A549 treated with GW870086 at 1 μM for 4 hours (cell line): ENCODE measurements around the gene SMARCC2. TPM values are rescaled to one million over a fixed set of nuclear protein-coding genes. Genes with fewer than 3 reads are reported as not detected.

Experiments
- total RNA-seq: library from RNA; stranded (reverse); fragments of 200-300 nt; extraction: Qiagen RNA extraction; gene quantifications from 5 replicates; pipeline ENCODE4 v1.2.3, GENCODE V29; 2022; ENCODE audit warnings: low read depth

Gene SMARCC2
- 27.3 to 35.8 TPM (median 34.5 TPM) in 5 replicates for total RNA-seq

DNA sequence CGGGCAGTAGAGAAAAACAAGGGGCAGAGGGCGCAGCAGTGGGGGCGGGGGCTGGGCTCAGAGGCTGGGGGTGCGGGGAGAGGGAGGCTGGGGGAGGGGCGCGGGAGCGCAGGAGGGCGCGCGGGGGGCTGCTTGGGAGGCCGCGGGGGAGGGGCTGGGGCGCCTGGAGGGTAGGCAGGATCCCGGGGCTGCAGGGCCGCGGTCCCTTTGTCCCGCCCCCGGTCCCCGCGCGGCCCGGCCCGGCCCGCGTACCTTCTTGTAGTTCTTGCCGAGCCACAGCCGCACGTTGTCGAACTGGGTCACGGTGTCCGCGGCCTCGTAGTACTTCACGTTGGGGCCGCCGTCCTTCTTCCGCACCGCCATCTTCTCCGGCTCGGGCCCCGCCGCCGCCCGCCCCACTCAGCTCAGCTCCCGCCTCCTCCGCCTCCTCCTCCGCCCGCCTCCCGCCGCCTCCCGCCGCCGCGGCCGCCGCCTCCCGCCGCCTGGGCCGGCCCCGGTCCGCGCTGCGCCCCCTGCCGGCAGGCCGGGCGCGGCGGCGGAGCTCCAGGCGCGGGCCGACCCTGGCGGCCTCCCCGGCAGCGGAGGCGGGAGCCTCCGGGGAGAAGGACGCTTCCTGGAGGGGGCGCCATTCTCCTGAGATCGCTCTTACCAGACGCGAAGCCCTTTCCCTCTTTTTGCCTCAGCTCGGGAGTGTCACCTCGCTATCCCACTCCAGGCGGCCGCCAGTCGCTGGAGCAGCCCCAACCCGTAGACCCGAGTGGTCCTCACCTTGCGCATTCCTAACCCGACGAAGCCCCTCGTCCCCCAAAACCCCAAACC, at the start of gene SMARCC2:
SMARCC2 (minus strand) TSS at position 385 of the 819 bp plus-strand sequence; CDS start at position 363, 22 bp downstream.

DNA sequence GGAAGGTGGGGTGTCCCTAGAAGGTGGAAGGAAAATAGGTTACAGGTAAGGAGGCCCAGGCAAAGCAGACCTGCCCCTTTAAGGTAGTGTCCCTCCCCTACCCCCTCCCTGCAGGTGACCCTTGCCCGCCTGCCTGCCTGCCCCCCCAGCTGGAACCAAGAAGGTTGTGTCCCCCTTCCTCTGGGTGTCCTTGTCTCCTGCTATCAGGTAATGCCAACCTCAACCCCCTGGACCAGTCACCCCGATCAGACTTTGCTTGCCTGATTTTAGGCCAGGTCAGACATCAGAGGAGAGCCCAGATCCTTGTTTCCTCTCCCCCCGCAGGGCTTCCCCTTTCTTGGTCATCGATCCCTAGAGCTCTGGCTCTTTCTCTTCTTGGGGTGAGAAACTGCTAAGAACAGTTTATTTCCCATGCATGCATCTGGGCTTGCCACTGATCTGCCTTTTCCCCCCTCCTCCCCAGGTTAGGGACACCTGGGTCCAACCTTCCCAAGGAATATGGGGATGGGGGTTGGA, 40.7 kb upstream of the SMARCC2 start, which contains the start of gene SLC39A5:
SLC39A5 (plus strand) TSS at position 136 of the 516 bp plus-strand sequence. CDS start 1,224 bp downstream, outside the sequence.

DNA sequence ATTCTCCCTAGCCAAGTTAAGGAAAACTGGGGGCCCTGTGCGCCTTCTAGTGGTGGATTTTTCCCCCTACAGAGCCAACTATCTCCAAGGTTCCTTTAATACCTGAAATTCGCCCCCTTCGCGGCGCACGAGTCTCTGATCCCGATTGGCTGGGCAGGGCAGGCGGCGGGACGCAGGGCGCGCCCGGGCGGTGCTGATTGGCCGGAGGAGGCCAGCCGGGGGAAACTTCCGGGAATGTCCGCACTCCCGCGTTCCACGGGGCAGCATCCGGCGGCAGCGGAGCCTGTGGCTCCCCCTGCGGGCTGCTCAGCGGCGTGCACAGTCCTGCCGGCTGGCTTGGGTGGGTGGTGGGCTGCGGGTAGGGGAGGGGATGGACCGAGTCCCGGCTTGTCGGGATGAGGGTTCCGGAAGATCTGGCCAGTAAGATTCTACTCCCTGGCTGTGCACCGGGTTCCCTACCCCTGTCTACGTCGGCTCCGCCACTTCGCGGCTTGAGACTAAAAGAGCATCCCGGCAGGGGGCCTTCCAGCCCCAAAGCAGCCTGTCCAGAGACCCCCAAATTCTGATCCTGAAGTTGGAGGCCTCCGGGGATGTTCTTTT, 34.9 kb upstream of the SMARCC2 start, which contains the start of gene NABP2:
NABP2 (plus strand) TSS at position 241 of the 600 bp plus-strand sequence. CDS start 515 bp downstream, outside the sequence.

DNA sequence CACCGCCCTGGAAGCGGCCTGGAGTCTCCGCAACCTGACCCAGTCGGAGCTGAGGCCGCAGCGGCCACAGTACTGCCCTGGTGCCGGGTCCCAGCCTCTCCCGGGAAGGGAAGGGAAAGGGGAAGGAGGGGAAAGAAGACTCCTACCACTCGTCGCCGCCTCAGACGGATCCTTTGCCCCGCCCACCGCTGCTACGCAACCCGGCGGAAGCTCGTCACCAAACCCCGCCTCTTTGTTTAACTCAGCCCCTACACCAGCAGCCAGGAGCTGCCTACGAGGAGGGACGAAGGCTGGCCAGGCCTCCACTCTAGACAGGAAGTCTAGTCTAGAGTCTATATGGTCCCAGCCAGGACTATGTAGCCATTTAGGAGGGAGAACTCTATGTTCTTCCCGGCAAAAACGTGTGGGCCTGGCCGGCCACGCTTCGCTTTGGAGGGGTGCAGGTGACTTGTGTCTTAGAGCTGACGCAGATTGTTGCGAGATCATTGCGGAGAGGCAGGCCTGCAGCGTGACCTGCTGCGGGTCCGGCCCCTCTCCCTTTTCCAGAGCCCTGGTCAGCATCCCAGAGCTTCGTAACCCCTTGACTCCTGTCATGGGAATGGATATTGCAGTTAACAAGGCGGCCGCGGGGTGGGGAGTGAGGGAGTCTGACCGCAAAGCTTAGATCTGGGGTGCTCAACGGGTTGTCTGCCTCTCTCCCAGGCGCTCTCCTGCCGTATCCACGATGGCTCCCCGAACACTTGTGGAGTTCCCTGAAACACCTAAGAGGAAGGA, 32.7 kb upstream of the SMARCC2 start, which contains the start of gene RNF41:
RNF41 (minus strand) TSS at position 166 of the 774 bp plus-strand sequence. CDS start 7,875 bp downstream, outside the sequence.

DNA sequence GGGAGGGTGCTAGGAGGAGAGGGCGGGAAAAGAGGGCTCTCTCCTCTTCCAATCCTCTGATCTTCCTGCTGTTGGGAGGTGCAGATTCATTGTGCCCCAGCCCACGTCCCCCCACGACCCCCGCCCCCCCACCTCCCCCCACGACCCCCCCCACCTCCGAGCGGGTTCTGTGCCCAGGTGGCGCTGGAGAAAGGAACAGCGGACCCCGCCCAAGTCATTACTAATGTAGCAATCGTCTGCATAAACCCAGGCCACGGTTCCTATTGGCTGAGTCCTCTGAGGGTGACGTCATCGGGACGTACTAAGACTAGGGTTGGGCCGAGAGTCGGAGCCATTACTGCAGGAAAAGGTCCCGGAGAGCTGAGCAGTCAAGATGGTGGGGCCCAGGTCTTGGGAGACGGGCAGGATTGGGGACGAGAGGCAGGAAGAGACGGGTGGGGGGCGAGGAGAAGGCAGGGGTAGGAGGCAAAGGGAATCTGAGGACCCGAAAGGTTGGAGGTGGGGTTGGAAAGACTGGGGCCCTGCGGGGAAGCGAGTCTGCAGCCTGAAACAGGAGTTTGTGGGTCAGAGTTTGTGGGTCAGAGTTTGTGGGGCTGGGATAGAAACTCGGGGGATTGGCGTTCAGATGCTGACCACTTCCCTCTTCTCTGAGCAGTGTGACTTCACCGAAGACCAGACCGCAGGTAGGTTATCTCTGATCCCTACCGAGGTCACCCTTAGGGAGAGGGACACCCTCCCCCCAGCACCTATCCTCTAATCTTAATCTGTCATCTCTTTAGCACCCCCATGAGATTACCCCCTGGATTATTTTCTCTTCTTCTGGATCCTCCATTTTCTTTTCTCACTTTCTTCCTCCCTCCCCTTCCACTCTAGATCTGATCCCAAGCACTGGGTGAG, 31.0 kb downstream of the SMARCC2 start, which contains the start of gene MYL6:
MYL6 (plus strand) TSS at position 331 of the 897 bp plus-strand sequence; CDS start at position 374, 43 bp downstream.

DNA sequence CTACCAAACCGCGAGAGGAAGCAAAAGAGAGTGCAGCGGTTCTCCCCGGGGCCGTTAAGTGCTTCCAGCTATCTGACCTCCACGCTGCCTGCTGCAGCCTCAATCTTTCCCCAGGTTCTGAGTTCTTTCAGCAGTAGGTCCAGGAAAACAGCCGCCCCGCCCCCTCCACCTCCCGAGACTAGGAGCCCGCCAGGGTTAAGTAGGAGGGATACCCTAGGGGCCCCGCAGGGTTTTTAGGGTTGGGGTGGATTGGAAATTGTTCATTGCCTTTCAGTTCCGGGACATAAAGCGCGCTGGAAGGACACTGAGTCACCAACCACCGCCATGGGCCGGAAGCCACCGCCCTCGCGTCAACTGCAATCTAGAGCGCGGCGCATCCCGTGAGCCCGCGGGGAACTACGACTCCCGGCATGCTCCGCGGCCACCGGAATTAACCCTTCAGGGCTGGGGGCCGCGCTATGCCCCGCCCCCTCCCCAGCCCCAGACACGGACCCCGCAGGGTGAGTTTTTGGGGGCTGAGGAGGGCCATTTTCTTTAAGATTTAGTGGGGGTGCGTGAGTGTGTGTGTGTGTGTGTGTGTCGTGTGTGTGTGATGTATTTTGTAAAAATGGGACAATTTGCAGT, 37.0 kb downstream of the SMARCC2 start, which contains the start of gene MYL6B:
MYL6B (plus strand) TSS at position 456 of the 624 bp plus-strand sequence. CDS start 1,332 bp downstream, outside the sequence.

DNA sequence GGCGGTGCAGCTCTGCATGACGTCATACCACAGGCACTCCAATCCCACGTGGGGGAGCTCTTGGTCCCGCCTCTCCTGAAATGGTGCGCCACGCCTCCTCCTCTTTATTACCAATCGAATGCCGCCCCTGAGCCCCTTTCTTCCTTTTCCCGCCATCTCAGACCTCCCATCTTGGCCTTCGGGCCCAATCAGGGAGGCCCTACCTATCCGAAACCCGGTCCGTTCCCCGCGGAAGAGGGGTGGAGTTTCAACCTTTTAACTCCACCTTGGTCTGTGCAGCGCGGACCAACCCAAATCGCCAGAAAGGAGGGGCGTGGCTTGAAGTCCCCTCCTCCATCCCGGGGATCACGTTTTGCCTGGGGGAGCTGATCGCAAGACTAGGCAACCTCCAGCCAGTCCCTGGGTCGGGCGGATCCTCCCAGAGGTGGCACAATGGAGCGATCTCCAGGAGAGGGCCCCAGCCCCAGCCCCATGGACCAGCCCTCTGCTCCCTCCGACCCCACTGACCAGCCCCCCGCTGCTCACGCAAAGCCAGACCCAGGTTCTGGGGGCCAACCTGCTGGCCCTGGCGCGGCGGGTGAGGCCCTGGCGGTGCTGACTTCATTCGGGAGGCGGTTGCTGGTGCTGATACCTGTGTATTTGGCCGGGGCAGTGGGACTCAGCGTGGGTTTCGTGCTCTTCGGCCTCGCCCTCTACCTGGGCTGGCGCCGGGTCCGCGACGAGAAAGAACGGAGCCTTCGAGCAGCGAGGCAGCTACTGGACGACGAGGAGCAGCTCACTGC, 61.2 kb downstream of the SMARCC2 start, which contains the start of gene ESYT1:
ESYT1 (plus strand) TSS at position 380 of the 782 bp plus-strand sequence; CDS start at position 433, 53 bp downstream.

DNA sequence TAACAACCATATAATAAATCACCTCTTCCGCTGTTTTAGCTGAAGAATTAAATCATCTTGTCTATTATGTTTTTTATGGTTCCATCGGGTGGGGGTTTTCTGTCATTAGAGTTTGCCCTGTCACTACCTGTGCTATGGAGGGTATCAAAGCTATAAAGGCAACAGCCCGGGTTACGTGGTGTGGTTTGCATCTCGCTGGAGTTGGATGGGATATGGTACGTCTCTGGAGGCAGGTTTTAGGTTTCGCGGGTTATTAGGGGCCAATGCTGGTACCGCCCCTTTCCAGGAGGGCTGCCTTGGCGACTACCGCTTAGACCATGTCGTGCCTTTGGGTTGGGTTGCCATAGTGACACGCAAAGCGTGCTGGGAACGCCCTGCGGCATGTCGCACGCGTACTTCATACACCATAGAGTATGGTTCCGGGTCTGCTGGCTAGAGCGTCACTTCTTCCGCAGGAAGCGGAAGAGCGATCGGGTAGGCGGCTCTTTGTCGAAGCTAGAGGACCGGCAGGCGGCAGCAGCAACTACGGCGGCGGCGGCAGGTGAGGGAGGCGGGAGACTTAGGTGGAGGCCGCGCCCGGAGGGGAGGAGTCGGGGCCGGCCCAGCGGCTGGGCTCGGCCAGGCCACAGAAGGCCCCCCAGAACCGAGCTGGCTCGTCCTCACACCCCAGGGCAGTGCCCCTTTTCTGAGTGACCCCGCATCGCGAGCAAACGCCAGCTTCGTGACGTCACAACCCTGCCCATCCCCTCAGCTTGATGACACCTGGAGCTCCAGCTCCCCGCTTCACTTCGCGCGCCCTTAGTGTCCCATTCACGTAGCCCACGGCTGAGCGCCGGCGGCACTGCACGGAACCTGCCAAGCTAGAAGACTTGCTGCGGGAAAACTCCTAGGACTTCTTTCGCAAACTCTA, 71.2 kb downstream of the SMARCC2 start, which contains the start of gene ZC3H10:
ZC3H10 (plus strand) TSS at position 489 of the 910 bp plus-strand sequence. CDS start 2,297 bp downstream, outside the sequence.

DNA sequence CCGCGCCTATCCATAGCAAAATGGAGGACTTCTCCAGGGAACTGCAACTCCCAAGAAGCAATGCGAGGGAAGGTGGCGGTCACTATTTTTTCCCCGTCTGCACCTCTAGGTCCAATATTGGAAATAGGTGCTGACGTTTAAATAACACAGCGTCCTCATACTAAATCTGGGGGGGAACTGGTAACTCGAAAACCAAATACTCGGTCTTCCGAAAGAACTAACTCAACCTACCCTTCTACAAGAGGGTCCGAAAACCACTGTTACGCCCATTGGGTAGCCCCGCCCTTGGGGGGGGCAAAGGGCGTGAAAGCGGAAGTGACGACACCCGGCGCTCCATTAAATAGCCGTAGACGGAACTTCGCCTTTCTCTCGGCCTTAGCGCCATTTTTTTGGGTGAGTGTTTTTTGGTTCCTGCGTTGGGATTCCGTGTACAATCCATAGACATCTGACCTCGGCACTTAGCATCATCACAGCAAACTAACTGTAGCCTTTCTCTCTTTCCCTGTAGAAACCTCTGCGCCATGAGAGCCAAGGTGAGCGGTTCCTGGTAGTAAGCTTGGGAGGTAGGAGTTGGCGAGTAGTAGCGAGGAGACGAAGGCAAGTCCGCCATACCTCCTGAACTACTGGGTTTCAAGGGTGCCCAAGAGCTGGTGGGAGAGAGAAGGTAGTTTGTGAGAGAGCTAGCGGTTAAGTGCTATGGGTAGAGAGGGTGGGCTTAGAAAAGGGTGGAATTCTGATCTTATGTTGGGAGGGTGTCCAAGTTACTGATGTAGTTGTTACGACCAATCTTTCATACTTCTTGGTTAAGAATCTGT, 72.8 kb downstream of the SMARCC2 start, which contains the start of gene RPL41:
RPL41 (plus strand) TSS at position 367 of the 815 bp plus-strand sequence.

Other genes with a start within 250 kb of the SMARCC2 start
- gene PMEL, start 223.4 kb downstream of the SMARCC2 start, total RNA-seq, result 0.68 to 1.4 TPM (median 0.88 TPM) in 5 replicates
- gene CDK2, start 222.7 kb downstream of the SMARCC2 start, total RNA-seq, result 49.1 to 57.5 TPM (median 55.2 TPM) in 5 replicates
- gene RAB5B, start 215.4 kb downstream of the SMARCC2 start, total RNA-seq, result 24.4 to 34.1 TPM (median 32.7 TPM) in 5 replicates
- gene SUOX, start 192.2 kb downstream of the SMARCC2 start, total RNA-seq, result 7.5 to 9.4 TPM (median 9.2 TPM) in 5 replicates
- 1.7 to 3.9 TPM (median 2.9 TPM) in 5 replicates for gene IKZF4, start 168.4 kb downstream of the SMARCC2 start, total RNA-seq
- 700 to 893 TPM (median 717 TPM) in 5 replicates for gene RPS26, start 147.6 kb downstream of the SMARCC2 start, total RNA-seq
- 0.95 to 3.0 TPM (median 1.4 TPM) in 5 replicates for gene ERBB3, start 109.3 kb downstream of the SMARCC2 start, total RNA-seq
- 283 to 329 TPM (median 289 TPM) in 5 replicates for gene PA2G4, start 84.9 kb downstream of the SMARCC2 start, total RNA-seq
- gene RPL41, start 72.8 kb downstream of the SMARCC2 start, total RNA-seq, result 5,218 to 5,761 TPM (median 5,566 TPM) in 5 replicates
- gene ZC3H10, start 71.2 kb downstream of the SMARCC2 start, total RNA-seq, result 2.4 to 3.6 TPM (median 2.6 TPM) in 5 replicates
- gene ESYT1, start 61.2 kb downstream of the SMARCC2 start, total RNA-seq, result 63.1 to 68.1 TPM (median 65.7 TPM) in 5 replicates
- gene MYL6B, start 36.9 kb downstream of the SMARCC2 start, total RNA-seq, result 72.9 to 93.3 TPM (median 80.4 TPM) in 5 replicates
- gene MYL6, start 31.1 kb downstream of the SMARCC2 start, total RNA-seq, result 2,118 to 2,979 TPM (median 2,161 TPM) in 5 replicates
- gene RNF41, start 32.4 kb upstream of the SMARCC2 start, total RNA-seq, result 20.0 to 27.0 TPM (median 24.3 TPM) in 5 replicates
- gene NABP2, start 34.9 kb upstream of the SMARCC2 start, total RNA-seq, result 53.0 to 66.2 TPM (median 57.4 TPM) in 5 replicates
- 0.34 TPM in 1 of 5 replicates, not detected in the others for gene SLC39A5, start 40.6 kb upstream of the SMARCC2 start, total RNA-seq
- gene ANKRD52, start 68.9 kb upstream of the SMARCC2 start, total RNA-seq, result 37.2 to 45.2 TPM (median 43.7 TPM) in 5 replicates
- gene COQ10A, start 77.5 kb upstream of the SMARCC2 start, total RNA-seq, result 16.2 to 17.4 TPM (median 17.0 TPM) in 5 replicates
- gene CS, start 110.8 kb upstream of the SMARCC2 start, total RNA-seq, result 153 to 169 TPM (median 159 TPM) in 5 replicates
- gene CNPY2, start 126.5 kb upstream of the SMARCC2 start, total RNA-seq, result 115 to 162 TPM (median 149 TPM) in 5 replicates
- gene PAN2, start 144.5 kb upstream of the SMARCC2 start, total RNA-seq, result 13.1 to 19.3 TPM (median 15.9 TPM) in 5 replicates
- 0.21 to 0.70 TPM (median 0.49 TPM) in 4 of 5 replicates, not detected in the other for gene IL23A, start 149.4 kb upstream of the SMARCC2 start, total RNA-seq
- 9.8 to 13.2 TPM (median 11.6 TPM) in 5 replicates for gene STAT2, start 170.6 kb upstream of the SMARCC2 start, total RNA-seq
- not detected in 5 replicates for gene APOF, start 173.4 kb upstream of the SMARCC2 start, total RNA-seq